Stimulated activated naive CD4-positive, alpha-beta T cell (primary cell): ENCODE measurements around the gene SLIT2.

Experiments
- DNase-seq, 6 experiments: peaks; one replicate each; lab custom pipeline; 2025; lab: John Stamatoyannopoulos, UW

Gene SLIT2

GRCh38 chr4:20266215-20267082, 14.7 kb downstream of the SLIT2 start:
- DNase-seq, result no peak

- no peak for DNase-seq
Measured at GRCh38 chr4:20268028-20268427, 16.3 kb downstream of the SLIT2 start.

GRCh38 chr4:20269320-20269719, 17.6 kb downstream of the SLIT2 start:
- no peak for DNase-seq

GRCh38 chr4:20271950-20272349, 20.2 kb downstream of the SLIT2 start:
- DNase-seq, result no peak

GRCh38 chr4:20272411-20272872, 20.7 kb downstream of the SLIT2 start:
- DNase-seq, result no peak

GRCh38 chr4:20273793-20274192, 22.1 kb downstream of the SLIT2 start:
- DNase-seq, result no peak

- DNase-seq, result no peak
Measured at GRCh38 chr4:20276848-20277247, 25.1 kb downstream of the SLIT2 start.

- no peak for DNase-seq
Measured at GRCh38 chr4:20278195-20278594, 26.5 kb downstream of the SLIT2 start.

GRCh38 chr4:20279381-20279780, 27.7 kb downstream of the SLIT2 start:
- no peak for DNase-seq

GRCh38 chr4:20281453-20281852, 29.7 kb downstream of the SLIT2 start:
- DNase-seq, result no peak

GRCh38 chr4:20283039-20283438, 31.3 kb downstream of the SLIT2 start:
- no peak for DNase-seq

- DNase-seq, result no peak
Measured at GRCh38 chr4:20284990-20285389, 33.3 kb downstream of the SLIT2 start.

- no peak for DNase-seq
Measured at GRCh38 chr4:20287246-20287645, 35.5 kb downstream of the SLIT2 start.

GRCh38 chr4:20288047-20288650, 36.4 kb downstream of the SLIT2 start:
- DNase-seq, result no peak

GRCh38 chr4:20288846-20289512, 37.3 kb downstream of the SLIT2 start:
- DNase-seq, result no peak

- DNase-seq, result no peak
Measured at GRCh38 chr4:20289782-20290181, 38.1 kb downstream of the SLIT2 start.

GRCh38 chr4:20292739-20293138, 41.0 kb downstream of the SLIT2 start:
- DNase-seq, result no peak

GRCh38 chr4:20297261-20297660, 45.6 kb downstream of the SLIT2 start:
- no peak for DNase-seq

GRCh38 chr4:20297783-20298182, 46.1 kb downstream of the SLIT2 start:
- no peak for DNase-seq

GRCh38 chr4:20298455-20298854, 46.8 kb downstream of the SLIT2 start:
- DNase-seq, result no peak

- no peak for DNase-seq
Measured at GRCh38 chr4:20298986-20299385, 47.3 kb downstream of the SLIT2 start.

- DNase-seq, result no peak
Measured at GRCh38 chr4:20299515-20299914, 47.8 kb downstream of the SLIT2 start.

GRCh38 chr4:20301161-20301560, 49.5 kb downstream of the SLIT2 start:
- no peak for DNase-seq
